M059J (cell line): ENCODE measurements around the gene ENAM. TPM values are rescaled to one million over a fixed set of nuclear protein-coding genes. Genes with fewer than 3 reads are reported as not detected.
"Not testable (repeated sequence)": the region's sequence is repeated elsewhere in the genome, so short reads cannot be mapped to it uniquely, and the experiment has no call there.

Experiments used
- DNase-seq: peaks from one replicate; pipeline ENCODE4 v3.0.0-alpha.2; 2012; ENCODE audit warnings: low read depth
- total RNA-seq: library from RNA; depleted of rRNA; stranded (reverse); fragments of >200 nt; shearing (Covaris generic); gene quantifications from 2 replicates; pipeline ENCODE4 v1.2.3, GENCODE V29; 2014; rRNA removed

The ENAM gene
- total RNA-seq, 1 experiment from 2014 or later: not detected

DNA sequence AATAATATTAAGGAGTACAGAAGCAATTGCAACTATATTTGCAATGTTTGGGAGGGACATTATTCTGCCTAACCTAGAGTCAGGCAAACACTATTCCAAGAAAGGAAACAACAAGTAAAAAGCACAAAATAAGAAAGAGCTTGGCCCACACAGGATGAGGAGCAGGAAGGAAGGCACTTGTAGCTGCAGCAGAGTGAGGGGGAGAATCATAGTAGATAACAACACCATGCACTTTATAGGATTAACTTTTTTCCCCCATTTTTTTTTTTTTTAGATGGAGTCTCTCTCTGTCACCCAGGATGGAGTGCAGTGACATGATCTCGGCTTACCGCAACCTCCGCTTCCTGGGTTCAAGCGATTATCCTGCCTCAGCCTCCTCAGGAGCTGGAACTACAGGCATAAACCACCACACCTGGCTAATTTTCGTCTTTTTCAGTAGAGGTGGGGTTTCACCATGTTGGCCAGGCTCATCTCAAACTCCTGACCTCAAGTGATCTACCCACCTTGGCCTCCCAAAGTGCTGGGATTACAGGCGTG is 48.1 kb downstream of the ENAM start:
- DNase-seq: no peak

DNA sequence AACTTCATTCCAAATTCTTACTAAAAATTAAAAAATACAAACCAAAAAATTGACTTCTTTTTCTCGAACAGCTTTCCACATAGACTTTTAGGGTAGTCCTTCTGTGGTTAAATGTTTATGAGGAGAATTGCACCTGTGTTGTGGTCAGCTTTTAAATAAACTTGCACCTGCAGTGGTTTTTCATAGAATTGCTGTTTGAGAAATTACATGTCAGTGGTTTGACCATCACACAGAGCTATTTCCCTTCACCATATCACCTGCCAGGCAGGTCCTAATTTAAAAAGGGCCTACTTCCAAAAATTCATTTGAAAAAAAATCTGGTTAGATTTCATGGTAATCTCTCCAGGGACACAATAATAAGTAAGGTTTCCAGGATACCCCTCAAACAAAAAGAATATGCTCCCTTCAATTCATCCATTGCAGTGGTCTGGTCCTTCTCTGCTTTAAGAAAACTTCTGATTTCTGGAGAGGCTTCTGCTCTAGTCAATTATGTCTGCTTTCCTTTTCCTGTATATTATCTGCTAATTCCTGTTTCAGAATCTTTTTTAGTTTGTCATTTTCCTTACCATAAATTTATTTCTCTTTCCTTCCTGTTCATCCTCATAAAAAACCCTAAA is 49.9 kb downstream of the ENAM start:
- DNase-seq: no peak

DNA sequence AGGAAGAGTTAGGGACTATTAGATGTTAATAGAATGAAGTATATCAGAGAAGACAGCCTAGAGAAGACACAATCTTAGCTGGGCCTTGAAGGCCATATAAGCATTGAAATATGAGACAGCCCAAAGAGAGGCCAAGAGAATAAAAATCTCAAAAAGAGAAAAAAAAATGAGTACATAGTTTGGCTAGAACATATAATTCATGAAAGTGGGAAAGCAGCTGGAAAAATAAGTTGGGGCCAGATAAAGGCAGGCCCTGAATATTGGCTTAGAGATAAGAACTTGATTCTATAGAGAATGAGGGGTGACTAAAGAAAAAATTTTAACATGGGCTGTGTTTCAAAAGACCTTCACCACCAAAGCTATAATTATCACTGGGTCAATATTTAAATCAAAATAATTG is 52.4 kb downstream of the ENAM start:
- DNase-seq: no peak

DNA sequence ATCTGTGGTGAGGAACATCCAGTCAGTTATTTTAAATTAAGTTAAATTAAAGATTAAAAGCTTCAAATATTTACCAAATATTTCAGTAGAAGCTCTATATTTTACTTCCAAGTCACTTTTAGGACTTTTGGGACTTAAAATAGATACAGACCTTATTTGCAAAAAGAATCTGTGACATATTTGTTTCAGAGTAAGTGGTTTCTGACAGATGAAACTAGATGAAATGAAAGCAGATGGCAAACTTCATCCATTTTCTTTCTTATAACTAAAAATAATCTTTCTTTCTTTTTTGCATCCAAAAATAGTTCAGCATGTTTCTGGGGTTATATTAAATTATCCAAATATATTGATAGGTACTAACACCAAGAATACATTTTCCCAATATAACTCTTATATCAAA is 53.2 kb downstream of the ENAM start:
- DNase-seq: no peak

DNA sequence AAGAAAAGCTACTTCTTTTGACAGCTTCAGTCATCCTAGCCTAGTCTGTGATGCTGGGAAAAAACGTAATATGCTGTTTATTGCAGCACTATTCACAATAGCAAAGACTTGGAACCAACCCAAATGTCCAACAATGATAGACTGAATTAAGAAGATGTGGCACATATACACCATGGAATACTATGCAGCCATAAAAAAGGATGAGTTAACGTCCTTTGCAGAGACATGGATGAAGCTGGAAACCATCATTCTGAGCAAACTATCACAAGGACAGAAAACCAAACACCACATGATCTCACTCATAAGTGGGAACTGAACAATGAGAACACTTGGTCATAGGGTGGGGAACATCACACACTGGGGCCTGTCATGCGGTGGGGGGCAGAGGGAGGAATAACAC is 53.6 kb downstream of the ENAM start:
- DNase-seq: not testable (repeated sequence)

DNA sequence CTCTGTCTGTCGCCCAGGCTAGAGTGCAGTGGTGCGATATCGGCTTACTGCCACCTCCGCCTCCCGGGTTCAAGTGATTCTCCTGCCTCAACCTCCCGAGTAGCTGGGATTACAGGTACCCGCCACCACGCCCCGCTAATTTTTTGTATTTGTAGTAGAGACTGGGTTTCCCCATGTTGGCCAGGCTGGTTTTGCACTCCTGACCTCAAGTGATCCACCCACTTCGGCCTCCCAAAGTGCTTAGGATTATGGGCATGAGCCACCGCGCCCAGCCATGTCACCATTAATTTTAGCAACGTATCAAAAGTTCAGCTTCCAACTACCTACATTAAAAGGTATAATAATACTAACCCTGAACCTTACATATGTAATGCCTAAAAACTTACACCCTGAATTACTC is 58.8 kb downstream of the ENAM start:
- no peak for DNase-seq

DNA sequence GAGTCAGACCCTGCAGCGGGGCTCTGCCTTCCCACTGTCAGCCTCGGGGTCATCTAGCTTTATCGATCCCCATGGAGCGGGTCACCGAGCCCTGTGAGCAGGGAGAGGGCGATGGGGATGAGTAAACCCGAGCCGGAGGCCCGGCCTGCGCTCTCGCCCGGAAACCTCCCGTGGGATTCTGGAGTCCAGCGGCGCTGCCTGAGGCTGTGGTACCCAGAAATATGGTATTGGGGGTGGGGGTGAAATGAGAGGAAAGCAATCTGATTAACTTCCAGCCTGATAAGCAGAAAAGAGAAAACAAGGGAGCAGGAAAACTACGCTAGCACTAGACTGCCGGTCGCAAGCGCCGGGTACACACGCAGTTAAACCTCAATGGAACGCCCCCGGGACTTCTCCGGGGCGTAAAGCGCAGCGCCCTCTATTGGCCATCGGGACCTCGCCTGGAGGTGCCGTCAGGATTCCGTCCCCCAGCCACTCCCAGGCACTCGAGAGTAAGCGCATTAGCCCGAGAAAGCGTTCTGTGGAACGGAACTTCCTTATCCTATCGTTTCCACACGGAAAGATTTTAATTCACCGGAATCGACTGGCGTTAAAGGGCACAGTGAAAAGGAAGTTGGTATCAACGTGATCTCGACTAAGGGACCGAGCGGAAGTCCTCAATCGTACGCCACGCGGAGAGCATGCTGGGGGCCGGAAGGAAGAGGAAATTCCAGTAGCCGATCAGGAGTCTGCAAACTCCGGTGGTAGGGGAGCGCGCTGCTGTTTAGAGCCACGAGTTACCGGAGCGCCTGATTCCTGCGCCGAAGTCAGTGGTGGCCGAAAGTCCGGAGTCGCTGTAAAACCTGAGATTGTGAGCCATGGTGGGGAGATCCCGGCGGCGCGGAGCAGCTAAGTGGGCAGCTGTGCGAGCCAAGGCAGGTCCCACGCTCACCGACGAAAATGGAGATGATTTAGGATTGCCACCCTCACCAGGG is 59.6 kb downstream of the ENAM start, which contains the start of gene UTP3:
Gene UTP3, plus strand, starts transcription at position 712 of the 974 bp plus-strand sequence. Its CDS starts 146 bp downstream, at position 858.
- DNase-seq: peak; percentile 97

DNA sequence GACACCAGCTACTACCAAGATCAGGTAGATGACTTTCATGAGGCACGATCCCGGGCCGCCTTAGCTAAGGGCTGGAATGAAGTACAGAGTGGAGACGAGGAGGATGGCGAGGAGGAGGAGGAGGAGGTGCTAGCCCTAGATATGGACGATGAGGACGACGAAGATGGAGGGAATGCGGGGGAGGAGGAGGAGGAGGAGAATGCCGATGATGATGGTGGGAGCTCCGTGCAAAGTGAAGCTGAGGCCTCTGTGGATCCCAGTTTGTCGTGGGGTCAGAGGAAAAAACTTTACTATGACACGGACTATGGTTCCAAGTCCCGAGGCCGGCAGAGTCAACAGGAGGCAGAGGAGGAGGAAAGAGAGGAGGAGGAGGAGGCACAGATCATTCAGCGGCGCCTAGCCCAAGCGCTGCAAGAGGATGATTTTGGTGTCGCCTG is 60.3 kb downstream of the ENAM start:
- peak; percentile 10 for DNase-seq

DNA sequence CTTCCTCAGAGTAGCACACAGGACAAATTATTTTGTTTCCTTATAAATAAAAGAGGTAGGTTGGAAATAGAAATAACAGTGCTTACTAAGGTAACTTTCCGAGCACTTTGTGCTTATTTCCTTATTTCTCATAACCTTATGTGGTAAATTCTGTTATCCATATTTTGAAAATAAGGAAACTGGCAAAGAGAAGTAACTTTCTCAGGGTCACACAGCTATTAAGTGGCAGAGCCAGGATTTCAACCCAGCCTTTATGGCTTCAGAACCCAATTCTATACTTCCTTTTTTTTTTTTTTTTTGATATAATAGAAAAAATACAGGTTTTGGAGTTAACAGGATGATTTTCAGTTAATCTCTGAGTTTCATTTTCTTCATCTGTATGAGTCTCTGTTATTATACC is 63.1 kb downstream of the ENAM start:
- no peak for DNase-seq

DNA sequence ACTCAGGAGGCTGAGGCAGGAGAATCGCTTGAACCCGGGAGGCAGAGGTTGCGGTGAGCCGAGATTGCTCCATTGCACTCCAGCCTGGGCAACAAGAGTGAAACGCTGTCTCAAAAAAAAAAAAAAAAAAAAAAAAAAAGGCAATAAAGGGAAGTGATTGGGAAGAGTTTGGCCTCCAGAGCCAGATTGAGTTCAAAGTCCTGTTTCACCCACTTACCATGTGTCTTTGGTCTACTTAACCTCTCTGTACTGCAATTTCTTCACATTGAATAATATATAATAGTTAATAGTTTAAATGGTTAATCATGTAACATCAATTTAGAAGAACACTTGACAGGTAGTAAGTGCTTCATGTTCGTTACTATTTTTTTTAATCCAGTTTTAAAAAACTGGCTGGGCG is 66.1 kb downstream of the ENAM start:
- not testable (repeated sequence) for DNase-seq

Other genes starting within 250 kb of the ENAM start
- gene SMR3B, start 245.6 kb upstream of the ENAM start, total RNA-seq: not detected in 2 replicates
- not detected in 2 replicates for gene OPRPN, start 230.8 kb upstream of the ENAM start, total RNA-seq
- gene MUC7, start 156.5 kb upstream of the ENAM start, total RNA-seq: 0.25 TPM in 1 of 2 replicates, not detected in the other
- gene AMTN, start 110.2 kb upstream of the ENAM start, total RNA-seq: 1.8 and 4.2 TPM in 2 replicates
- gene AMBN, start 36.5 kb upstream of the ENAM start, total RNA-seq: not detected in 2 replicates
- 0.12 and 0.91 TPM in 2 replicates for gene JCHAIN, start 37.8 kb downstream of the ENAM start, total RNA-seq
- 10.1 and 16.2 TPM in 2 replicates for gene UTP3, start 59.8 kb downstream of the ENAM start, total RNA-seq
- 6.9 and 12.9 TPM in 2 replicates for gene RUFY3, start 93.2 kb downstream of the ENAM start, total RNA-seq
- 38.0 and 61.5 TPM in 2 replicates for gene GRSF1, start 211.1 kb downstream of the ENAM start, total RNA-seq